A673 (cell line): ENCODE measurements around the gene OAS2.

Experiments used
- EZH2 ChIP-seq: fragments of 200-600 bp; sonication (generic); IDR thresholded peaks from 2 replicates; pipeline ENCODE4 v1.6.1; 2017; ENCODE audit warnings: borderline replicate concordance, low read depth, mild to moderate bottlenecking, mixed read lengths, antibody characterized with exemption, low read length; ENCODE audit not compliant: poor library complexity, severe bottlenecking
- TF ChIP-seq, protein P1 (sequence below): fragments of 300-800, 200-600 bp; sonication (generic); conservative IDR thresholded peaks from 2 replicates; pipeline ENCODE4 v1.5.1; 2017; ENCODE audit warnings: low read depth, mild to moderate bottlenecking, antibody characterized with exemption, low read length, moderate library complexity, mixed read lengths

DNA sequence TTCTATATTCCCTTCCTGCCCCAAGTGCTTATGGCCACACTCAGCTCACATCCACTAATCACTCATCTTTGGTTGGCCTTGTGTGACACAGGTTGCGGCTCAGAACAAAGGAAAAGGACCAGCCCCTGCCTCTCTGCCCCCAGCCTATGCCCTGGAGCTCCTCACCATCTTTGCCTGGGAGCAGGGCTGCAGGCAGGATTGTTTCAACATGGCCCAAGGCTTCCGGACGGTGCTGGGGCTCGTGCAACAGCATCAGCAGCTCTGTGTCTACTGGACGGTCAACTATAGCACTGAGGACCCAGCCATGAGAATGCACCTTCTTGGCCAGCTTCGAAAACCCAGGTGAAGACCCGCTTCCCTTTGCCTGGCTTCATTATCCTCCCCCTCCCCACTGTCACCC is 15.8 kb upstream of the OAS2 start:
- TF ChIP-seq, protein P1, sequence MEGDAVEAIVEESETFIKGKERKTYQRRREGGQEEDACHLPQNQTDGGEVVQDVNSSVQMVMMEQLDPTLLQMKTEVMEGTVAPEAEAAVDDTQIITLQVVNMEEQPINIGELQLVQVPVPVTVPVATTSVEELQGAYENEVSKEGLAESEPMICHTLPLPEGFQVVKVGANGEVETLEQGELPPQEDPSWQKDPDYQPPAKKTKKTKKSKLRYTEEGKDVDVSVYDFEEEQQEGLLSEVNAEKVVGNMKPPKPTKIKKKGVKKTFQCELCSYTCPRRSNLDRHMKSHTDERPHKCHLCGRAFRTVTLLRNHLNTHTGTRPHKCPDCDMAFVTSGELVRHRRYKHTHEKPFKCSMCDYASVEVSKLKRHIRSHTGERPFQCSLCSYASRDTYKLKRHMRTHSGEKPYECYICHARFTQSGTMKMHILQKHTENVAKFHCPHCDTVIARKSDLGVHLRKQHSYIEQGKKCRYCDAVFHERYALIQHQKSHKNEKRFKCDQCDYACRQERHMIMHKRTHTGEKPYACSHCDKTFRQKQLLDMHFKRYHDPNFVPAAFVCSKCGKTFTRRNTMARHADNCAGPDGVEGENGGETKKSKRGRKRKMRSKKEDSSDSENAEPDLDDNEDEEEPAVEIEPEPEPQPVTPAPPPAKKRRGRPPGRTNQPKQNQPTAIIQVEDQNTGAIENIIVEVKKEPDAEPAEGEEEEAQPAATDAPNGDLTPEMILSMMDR: no peak
- no peak for TF ChIP-seq EZH2
